KG1 (cell line): ENCODE measurements around the gene TEX19.
"Not testable (repeated sequence)": the region's sequence is repeated elsewhere in the genome, so short reads cannot be mapped to it uniquely, and the experiment has no call there.

Experiments
- DNase-seq: peaks from one replicate; lab custom pipeline; 2025; lab: John Stamatoyannopoulos, UW

TEX19 gene

DNA sequence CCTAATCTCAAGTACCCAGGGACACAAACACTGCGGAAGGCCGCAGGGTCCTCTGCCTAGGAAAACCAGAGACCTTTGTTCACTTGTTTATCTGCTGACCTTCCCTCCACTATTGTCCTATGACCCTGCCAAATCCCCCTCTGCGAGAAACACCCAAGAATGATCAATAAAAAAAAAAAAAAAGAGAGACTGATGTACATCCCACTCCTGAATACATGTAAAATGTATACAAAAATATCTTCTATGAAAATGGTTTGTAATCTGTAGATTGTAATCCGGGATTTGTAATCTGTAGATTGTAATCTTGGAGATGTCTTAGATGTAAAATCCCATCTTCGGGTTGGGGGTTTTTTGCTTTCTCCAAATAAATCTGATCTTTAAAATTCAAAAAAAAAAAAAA is 18.2 kb downstream of the TEX19 start:
- not testable (repeated sequence) for DNase-seq

DNA sequence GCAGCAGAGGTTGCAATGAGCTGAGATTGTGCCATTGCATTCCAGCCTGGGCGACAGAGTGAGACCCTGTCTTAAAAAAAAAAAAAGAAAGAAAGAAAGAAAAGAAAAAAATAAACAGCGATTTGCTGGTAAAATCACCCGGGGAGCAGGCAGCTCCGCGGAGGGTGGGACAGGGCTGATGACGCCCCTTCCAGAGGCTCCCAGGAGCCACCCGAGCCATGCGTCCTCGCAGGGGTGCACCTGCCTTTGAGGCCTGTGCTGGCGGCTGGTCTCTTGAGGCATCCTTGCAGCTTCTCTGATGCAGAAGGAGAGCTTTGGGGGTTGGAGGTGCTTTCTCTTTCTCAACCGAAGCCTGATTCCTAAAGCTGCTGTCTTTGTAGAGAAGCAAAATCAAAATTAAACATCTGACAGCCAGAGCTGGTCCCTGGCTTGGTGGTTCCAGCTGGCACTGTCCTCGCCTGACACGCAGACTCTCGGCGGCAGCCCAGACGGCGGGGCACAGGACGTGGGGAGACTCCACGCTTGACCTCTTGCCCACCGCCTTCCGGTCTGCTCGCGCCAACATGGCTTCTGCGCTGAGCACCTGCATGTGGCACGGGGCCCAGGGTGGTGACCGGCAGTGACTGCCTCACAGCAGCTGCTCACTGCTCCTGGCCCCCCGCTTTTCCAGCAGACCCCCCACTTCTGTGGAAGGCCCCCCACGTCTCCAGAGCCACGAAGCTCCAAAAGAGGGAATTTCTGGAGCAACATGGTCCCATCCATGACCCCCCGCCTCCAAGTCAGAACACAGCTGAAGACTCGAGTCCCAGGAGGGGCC is 19.1 kb downstream of the TEX19 start:
- DNase-seq = no peak

DNA sequence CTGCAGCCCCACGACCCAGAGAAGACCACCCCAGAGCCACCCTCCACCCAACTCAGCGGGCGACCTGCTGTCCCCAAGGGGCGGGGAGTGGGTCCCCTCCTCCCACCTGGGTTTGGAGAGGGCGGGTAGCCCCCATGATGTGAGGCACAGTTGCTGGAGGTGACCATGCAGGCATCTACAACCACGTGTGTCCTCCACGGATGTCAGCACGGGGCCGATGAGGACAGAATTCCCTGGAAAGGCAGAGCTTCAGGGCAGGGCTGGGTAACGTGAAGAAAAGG is 19.6 kb downstream of the TEX19 start:
- no peak for DNase-seq

DNA sequence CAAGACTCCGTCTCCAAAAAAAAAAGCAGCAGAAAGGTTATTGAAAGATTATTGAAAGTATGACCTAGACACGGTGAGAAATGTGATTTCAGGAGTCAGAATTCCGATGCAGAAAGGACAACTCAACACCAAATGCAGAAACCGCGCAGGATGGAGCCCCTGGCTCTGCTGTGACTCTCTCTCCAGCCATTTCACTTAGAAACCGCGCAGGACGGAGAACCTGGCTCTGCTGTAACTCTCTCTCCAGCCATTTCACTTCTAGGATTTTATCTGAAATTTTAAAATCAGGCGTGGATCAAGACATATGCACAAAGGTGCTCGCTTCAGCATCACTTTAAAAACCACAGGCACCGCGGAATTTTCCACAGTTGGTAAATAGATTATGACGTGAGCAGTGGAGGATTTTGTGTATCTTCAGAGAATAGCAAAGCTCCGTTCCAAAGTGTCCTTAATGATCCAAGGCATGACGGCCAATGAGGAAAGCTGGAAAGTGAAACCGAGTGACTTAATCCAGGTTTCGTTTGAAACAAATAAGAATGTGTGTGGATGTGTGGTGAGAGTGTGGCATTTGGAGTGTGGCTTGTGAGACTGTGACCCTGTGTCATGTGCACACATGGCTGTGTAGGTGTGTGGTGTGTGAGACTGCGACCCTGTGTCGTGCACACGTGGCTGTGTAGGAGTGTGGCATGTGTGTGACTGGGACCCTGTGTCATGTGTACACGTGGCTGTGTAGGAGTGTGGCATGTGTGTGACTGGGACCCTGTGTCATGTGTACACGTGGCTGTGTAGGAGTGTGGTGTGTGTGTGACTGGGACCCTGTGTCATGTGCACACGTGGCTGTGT is 22.0 kb downstream of the TEX19 start:
- DNase-seq = no peak

DNA sequence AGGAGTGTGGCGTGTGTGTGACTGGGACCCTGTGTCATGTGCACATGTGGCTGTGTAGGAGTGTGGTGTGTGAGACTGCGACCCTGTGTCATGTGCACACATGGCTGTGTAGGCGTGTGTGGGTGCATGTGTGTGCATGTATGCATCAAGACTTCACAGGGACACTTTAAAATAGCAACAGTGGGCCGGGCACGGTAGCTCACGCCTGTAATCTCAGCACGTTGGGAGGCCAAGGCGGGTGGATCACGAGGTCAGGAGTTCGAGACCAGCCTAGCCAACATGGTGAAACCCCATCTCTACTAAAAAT is 22.6 kb downstream of the TEX19 start:
- DNase-seq = not testable (repeated sequence)

DNA sequence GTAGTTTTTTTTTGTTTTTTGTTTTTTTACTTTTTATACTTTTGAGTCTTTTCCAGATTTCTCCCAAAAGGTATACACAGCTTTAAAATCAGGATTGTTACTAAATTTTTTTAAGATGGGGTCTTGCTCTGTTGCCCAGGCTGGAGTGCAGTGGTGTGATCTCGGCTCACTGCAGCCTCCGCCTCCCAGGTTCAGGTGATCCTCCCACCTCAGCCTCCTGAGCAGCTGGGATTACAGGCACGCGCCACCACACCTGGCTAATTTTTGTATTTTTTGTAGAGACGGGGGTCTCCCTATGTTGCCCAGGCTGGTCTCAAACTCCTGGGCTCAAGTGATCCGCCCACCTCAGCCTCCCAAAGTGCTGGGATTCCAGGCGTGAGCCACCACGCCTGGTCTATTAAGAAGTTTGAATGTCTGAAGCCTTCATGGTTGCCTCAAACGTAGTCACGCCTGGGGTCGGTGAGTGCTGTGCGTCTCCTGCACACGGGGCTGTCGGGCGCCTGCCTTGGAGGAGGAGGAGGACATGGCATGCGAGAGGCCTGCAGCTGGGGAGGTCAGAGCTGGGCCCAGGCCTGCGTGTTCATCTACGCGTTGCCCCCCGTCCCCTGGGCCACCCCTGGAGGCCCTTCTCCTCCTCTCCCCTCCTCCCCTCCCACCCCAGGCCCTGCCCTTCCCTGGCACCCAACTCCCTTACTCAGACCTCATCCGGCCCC is 23.3 kb downstream of the TEX19 start:
- not testable (repeated sequence) for DNase-seq

DNA sequence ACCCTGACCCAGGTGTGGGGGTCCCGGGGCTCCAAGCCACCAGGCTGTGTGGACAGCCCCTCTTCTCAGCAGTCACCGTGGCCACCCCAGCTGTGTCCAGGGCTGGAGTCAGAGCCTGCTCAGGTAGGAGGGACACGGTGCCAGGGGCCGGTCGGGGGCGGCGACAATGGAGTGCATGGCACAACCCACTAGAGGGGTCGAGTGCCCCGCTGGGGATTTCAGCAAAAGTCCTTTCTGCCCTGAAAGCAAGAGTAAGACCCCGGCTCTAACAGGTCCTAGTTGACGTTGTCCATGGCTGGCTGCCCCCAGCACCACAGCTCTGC is 23.8 kb downstream of the TEX19 start:
- no peak for DNase-seq

DNA sequence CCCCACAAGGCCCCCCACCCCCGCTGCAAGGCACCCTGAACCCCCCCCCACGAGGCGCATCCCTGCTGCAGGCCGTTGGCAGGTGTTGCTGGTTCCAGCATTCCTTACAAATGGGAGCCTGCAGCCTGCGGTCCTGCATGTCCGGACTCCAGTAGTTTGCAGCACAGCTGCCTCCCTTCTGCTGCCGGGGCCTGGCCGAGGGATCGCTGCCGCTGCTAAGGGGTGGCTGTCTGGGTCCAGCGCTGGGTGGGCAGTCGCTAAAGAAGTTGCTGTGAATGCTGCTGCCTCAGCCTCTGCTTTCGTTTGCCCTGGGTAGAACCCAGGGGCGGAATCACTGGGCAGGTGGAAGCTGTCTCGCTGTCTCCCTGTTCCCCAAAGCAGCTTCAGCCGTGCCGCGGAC is 24.4 kb downstream of the TEX19 start:
- no peak for DNase-seq

DNA sequence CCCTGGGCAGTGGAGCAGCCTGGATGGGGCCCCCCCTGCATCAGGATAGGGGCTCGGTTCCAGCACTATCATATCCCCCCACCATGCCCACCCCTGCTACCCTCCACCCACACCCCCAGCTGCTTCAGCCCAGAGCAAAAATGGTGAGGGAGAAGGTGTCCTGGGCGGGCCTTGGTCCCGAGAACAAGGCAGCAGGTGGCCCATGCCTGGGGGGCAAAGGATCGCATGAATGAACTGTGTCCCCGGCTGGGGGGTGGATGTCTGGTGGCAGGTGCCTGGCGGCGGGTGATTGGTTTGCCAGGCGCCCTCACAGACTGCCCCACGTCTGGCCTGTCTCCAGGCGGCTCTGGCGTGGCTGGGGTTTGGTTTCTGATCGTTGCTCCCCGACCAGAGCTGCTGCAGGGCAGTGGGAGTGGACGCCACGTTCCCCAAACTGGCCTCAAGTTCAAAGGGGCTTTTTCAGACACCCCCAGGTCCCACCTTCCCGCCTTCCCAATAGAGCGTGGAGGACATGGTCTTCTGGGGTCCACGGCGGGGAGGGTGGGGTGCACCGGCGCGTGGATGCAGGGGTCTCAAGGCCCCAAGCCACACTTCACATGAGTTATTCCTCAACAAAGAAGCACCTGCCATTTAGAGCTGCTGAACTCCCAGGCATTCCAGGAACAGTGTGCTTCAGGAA is 25.1 kb downstream of the TEX19 start:
- no peak for DNase-seq

DNA sequence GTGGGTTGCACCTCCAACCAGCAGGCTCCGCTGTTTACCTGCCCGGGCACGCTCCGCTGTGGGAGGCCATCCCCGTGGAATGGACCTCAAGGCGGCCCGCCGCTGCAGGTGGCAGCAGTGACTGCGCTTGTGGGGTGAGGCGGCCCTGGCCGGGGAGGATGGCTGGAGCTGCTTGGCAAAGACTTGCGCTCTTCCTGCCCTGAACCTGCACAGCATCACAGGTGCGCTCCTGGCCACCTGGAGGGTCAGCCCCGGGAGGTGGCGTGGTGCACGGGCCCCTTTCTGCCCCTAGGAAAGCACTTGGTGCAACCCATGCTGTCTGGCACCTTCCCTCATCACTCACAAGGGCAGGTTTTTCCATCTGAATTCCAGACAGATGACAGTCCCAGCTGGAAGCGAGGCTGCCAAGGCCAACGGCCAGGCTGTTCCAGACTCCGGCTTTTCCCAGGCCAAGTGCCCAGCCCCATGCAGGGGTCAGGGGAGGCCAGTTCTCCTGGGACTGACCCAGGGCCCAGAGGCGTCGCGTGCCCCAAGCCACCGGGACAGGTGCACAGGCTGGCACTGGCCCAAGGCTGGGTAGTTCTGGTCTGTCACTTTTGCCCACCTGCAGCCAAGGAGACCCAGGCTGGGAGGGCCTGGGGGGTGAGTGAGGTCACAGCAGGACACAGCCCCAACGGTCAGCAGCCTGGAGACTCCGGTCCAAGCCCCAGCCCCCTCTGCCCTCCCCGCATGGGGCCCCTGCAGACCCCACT is 25.9 kb downstream of the TEX19 start:
- DNase-seq = no peak

DNA sequence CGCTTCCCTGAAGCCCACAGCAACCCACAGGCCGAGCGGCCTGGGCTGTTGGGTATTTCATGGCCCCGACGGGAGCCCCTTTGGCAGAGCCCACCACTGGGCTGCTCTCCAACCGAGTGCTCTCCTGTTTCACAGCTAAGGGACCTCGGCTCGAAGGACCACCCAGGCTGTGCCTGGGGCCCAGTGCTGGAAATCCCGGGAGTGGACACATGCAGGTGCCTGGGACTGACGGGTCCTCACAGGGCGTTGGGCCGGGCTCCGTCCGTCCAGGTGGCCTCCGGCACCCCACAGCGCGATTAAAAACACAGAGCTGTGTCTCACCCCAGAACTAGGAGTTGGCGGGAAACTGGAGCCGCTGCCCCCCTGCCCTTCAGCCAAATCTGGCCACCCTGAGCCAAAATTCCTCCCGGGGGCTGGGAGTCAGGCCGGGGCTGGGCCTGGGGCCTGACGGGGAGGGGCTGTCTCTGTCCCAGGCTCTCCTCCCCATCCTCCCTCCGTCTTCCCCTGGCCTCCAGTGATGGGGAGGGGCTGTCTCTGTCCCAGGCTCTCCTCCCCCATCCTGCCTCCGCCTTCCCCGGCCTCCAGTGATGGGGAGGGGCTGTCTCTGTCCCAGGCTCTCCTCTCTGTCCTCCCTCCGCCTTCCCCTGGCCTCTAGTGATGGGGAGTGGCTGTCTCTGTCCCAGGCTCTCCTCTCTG is 26.7 kb downstream of the TEX19 start:
- DNase-seq = no peak

DNA sequence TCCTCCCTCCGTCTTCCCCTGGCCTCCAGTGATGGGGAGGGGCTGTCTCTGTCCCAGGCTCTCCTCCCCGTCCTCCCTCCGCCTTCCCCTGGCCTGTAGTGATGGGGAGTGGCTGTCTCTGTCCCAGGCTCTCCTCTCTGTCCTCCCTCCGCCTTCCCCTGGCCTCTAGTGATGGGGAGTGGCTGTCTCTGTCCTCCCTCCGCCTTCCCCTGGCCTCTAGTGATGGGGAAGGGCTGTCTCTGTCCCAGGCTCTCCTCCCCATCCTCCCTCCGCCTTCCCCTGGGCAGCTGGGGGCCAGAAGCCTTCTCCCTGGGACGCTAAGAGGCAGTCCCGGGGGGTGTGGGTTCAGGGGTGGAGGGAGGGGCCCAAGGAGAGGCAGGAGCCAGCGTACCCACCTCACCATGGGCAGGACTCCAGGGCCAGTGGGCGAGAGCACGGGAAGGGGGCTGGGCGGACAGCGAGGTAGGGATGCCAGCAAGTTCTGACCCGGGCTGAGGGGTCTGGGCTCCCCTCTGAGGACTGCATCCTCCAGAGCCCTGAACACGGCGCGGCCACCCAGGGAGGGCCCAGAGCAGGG is 27.3 kb downstream of the TEX19 start:
- DNase-seq = no peak

DNA sequence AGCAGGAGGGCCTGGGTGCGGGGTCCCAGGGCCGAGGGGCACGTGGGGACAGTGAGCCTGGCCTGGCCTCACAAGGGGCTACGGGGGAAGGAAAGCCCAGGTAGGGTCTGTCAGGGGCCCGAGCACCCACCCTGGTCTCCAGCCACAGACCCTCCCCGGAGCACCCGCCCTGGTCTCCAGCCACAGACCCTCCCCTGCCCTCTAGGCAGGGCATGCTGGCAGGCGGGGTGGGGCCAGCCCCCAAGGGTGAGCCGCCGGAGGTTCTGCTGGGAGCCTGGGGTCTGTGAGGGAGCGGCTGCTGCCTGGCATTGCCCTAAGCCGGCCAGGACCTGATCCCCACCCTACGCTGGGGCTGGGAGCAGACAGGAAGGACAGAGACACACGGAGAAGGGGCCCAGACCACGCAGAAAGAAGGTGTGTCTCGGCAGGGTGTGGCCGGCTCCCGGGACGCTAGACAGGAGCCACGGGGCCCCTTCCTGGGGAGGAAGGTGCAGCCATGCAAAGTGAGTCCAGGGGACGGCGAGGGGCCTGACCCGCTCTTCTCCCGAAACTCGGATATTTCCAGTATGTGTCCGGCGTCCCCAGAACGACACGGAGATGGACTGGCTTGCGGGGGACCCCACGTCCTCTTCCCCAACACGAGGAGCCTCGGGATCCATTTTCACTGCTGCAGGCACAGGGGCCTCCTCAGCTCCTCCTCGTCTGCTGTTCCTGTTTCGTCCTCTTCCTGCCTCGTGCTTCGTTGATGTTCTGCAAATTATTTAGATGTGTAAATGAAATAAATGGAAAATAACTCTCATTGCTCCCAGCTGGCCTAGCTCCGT is 28.0 kb downstream of the TEX19 start:
- DNase-seq = no peak

DNA sequence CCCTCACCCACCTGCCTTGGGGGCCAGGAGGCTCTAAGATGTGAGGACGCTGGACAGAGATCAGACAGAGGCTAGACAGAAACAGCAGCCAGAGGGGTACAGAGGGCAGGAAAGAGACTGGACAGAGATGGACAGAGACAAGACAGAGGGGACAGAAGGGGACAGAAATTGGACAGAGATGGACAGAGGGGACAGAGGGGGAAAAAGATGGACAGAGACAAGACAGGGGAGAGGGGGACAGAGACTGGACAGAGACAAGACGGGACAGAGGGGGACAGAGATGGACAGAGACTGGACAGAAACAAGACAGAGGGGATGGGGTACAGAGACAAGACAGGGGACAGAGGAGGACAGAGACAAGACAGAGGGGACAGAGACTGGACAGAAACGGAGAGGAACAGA is 28.7 kb downstream of the TEX19 start:
- no peak for DNase-seq

DNA sequence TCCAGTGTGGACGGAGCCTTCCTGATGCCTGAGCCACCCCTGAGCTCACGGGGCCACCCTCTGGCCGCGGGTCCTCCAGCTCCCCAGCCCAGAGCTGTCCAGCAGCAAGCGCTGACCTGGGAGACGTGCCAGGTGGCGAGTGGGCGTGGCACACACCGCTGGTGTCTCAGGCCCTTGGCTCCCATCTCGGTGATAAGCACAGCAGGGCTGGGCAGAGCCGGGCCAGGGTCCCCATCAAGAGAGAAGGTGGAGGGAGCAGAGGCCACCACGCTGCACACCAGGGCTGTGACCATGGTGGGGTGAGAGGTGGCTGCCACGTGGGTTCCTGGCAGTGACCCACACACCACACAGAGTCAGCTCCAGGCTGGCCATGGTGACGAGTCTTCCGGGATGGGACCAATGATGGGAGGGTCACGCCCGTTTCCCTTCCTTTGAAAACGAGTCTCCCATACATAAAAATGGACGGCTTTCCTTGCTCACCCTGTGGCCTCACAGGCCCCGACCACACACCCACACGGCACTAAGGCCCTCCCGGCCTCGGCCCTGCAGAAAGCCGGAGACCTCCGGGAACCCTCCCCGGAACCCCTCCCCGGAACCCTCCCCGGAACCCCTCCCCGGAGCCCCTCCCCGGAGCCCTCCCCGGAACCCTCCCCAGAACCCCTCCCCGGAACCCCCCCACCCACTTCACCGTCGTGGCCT is 29.3 kb downstream of the TEX19 start:
- no peak for DNase-seq

DNA sequence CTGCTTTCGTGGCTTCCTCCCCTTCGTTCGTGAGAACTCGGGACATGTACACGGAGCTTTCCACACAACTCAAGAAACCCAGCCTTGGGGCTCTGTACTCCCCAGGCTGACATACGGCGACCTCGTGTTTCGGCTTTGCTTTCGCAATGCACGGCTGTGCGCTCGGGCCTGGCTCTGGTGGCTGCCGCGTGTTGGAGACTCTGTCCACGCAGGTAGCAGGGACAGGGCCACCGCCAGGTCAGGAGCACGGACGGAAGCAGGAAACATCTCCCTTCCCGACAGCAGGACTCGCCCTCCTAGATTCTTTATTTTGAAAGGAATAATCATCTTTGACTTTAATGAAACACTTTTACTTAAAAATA is 29.9 kb downstream of the TEX19 start:
- no peak for DNase-seq

DNA sequence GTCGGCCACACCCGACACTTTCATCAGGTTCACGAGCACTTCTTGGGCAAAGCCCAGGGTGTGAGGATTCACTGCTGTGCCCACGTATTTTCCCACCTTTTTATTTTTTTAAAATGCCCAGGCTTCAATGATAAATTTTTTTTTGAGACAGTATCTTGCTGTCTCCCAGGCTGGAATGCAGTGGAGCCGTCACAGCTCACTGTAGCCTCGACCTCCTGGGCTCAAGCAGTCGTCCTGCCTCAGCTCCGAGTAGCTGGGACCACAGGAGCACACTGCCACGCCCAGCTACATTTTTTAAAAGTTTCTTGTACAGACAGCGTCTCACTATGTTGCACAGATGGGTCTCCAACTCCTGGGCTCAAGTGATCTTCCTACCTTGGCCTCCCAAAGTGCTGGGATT is 30.3 kb downstream of the TEX19 start:
- DNase-seq = no peak

DNA sequence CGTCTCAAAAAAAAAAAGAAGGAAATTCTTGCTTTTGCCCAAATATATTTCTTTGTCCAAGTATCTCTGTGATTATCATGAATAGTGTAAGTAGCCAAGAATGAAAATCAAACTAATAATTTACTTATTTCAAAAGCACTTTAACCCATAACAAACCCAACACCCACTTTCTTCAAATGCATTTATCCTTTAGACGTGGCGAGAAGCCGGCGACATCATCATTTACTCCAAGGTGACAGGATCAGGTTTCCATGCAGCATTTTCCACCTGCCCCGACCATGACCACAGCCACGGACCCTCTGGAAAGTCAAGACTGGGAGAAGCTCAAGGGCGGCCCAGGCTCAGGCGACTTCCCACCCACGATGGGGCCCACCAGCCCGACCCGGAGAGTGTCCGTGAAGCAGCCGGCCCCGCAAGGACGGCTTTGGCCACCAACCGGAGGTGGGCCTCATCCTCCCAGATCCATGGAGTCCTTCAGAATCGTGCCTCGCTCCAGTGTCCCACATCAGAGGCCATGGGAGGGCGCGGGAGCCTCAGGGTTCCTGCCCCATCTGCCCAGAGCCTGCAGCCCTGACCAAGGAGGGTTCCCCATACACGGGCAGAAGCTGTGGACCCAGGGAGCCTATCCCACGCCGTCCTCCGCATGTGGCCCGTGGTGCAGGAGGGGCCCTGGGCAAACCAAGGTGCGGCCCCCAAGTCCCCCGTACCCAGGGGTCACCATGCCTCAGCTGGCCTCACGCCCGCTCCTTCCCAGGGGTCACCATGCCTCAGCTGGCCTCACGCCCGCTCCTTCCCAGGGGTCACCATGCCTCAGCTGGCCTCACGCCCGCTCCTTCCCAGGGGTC is 31.2 kb downstream of the TEX19 start:
- DNase-seq = no peak
